PC-9 (cell line): ENCODE measurements around the gene FAF1.

Experiments
- CTCF ChIP-seq: fragments of 200-600 bp; sonication (generic); conservative IDR thresholded peaks from 2 replicates; pipeline ENCODE4 v1.6.1; 2017; ENCODE audit warnings: mixed run types, antibody characterized with exemption, mild to moderate bottlenecking, moderate library complexity
- EZH2 ChIP-seq: fragments of 200-600 bp; sonication (generic); IDR thresholded peaks from 2 replicates; pipeline ENCODE4 v1.8.0; 2017; ENCODE audit warnings: antibody characterized with exemption, low read depth

- TF ChIP-seq CTCF (no peak), EZH2 (no peak)
Measured at GRCh38 chr1:50949286-50949982, 10.6 kb downstream of the FAF1 start.
